HepG2 (cell line): ENCODE data around the gene EIF3A. TPM values are rescaled to one million over a fixed set of nuclear protein-coding genes. Genes with fewer than 3 reads are reported as not detected.

ENCODE experiments used
- ASH2L ChIP-seq: fragments of 300-600, 200-600 bp; sonication (generic); IDR thresholded peaks from 2 replicates; pipeline ENCODE4 v1.7.0; 2017; ENCODE audit warnings: low read depth, mild to moderate bottlenecking, moderate library complexity, mixed read lengths, low read length; ENCODE audit not compliant: insufficient read length
- KDM1A ChIP-seq: IDR thresholded peaks from 2 replicates; pipeline ENCODE4 v1.6.1; 2016; ENCODE audit warnings: missing compliant biosample characterization
- ZBTB7A ChIP-seq: sonication (generic); formaldehyde crosslinking; IDR thresholded peaks from 2 replicates; pipeline ENCODE4 v1.8.0; 2022; ENCODE audit warnings: mild to moderate bottlenecking, missing genetic modification reagents
- ZMYM3 ChIP-seq: sonication (generic); formaldehyde crosslinking; IDR thresholded peaks from 2 replicates; pipeline ENCODE4 v1.5.1; 2020; ENCODE audit warnings: mild to moderate bottlenecking, missing genetic modification reagents
- ZNF780A ChIP-seq: sonication (generic); formaldehyde crosslinking; IDR thresholded peaks from 2 replicates; pipeline ENCODE4 v1.8.0; 2022; ENCODE audit warnings: mild to moderate bottlenecking, missing genetic modification reagents, moderate library complexity
- ZSCAN9 ChIP-seq: IDR thresholded peaks from 2 replicates; pipeline ENCODE4 v1.6.1; 2016; ENCODE audit warnings: borderline replicate concordance
- polyA plus RNA-seq, 8 experiments: library from polyadenylated mRNA; depleted of rRNA in 3 of 8; stranded (reverse) in 7 of 8; unstranded in 1 of 8; fragments of >200 nt; fragmentation: Illumina TruSeq in 4 of 8; extraction: Trizol in 4 of 8; gene quantifications; 2 replicates each; pipeline versions ENCODE4 v1.2.1 to v1.2.3, GENCODE V29; 2011 to 2016; ENCODE audit warnings: low read depth in 4 of 8, missing spikeins in 1 of 8, mixed read lengths in 1 of 8; ENCODE audit not compliant: insufficient read depth in 1 of 8
- total RNA-seq, 5 experiments: library from RNA; depleted of rRNA; stranded (reverse); fragments of >200 nt; fragmentation: Illumina TruSeq; extraction: Trizol; gene quantifications; 2 replicates each; pipeline ENCODE4 v1.2.3, GENCODE V29; 2016; ENCODE audit warnings: low read depth in 1 of 5
- TF ChIP-seq, protein P1 (sequence below): sonication (generic); formaldehyde crosslinking; IDR thresholded peaks from 2 replicates; pipeline ENCODE4 v1.5.0; 2020; ENCODE audit warnings: missing genetic modification reagents
- TF ChIP-seq, protein P2 (sequence below): sonication (generic); formaldehyde crosslinking; IDR thresholded peaks from 2 replicates; pipeline ENCODE4 v1.5.1; 2020; ENCODE audit warnings: mild to moderate bottlenecking, missing genetic modification reagents, moderate library complexity
- TF ChIP-seq, protein P3 (sequence below), 2 experiments: sonication (generic) in 1 of 2; formaldehyde crosslinking in 1 of 2; IDR thresholded peaks; 2 replicates each; pipeline versions ENCODE4 v1.5.1 to v1.6.1; 2011 to 2020; ENCODE audit warnings: borderline replicate concordance in 1 of 2, low read depth in 1 of 2, low read length in 1 of 2, mild to moderate bottlenecking in 1 of 2, missing genetic modification reagents in 1 of 2, moderate library complexity in 1 of 2

EIF3A gene
- total and polyA plus RNA-seq, 2 of the 13 experiments (the other 11 are each of a cell fraction or from before 2014, with no cell fraction given) = 25.6 to 117 TPM

DNA sequence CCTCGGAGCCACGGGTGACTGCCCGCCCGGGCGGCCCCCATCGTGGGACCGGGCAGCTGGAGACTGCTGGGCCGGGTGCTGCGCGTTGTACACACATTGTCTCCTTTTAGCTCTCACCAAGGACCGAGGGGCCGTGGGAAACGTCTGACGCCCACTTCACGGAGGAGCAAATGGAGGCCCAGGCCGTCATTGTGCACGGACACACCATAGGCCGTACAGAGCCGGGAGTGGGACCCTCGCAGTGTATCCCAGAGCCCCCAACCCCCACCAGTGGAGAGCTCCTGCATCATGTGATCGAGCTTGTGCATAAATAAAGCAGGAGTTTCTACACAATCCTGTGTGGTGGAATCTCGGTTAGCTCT lies 24.0 kb upstream of the EIF3A start (continued):
- TF ChIP-seq ZSCAN9 (0 out of 2 replicates have a peak, but pooled peaks have one; percentile 4), KDM1A (CRISPR knock-in tag) (peak; percentile 57; the same call in 1 of the 2 replicates), ZBTB7A (CRISPR knock-in tag) (0 out of 2 replicates have a peak, but pooled peaks have one; percentile 27), ASH2L (peak; percentile 10), ZNF780A (CRISPR knock-in tag) (no peak), ZMYM3 (peak; percentile 40; the same call in 1 of the 2 replicates)
- TF ChIP-seq, protein P1, sequence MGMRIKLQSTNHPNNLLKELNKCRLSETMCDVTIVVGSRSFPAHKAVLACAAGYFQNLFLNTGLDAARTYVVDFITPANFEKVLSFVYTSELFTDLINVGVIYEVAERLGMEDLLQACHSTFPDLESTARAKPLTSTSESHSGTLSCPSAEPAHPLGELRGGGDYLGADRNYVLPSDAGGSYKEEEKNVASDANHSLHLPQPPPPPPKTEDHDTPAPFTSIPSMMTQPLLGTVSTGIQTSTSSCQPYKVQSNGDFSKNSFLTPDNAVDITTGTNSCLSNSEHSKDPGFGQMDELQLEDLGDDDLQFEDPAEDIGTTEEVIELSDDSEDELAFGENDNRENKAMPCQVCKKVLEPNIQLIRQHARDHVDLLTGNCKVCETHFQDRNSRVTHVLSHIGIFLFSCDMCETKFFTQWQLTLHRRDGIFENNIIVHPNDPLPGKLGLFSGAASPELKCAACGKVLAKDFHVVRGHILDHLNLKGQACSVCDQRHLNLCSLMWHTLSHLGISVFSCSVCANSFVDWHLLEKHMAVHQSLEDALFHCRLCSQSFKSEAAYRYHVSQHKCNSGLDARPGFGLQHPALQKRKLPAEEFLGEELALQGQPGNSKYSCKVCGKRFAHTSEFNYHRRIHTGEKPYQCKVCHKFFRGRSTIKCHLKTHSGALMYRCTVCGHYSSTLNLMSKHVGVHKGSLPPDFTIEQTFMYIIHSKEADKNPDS = no peak
- TF ChIP-seq, protein P2, sequence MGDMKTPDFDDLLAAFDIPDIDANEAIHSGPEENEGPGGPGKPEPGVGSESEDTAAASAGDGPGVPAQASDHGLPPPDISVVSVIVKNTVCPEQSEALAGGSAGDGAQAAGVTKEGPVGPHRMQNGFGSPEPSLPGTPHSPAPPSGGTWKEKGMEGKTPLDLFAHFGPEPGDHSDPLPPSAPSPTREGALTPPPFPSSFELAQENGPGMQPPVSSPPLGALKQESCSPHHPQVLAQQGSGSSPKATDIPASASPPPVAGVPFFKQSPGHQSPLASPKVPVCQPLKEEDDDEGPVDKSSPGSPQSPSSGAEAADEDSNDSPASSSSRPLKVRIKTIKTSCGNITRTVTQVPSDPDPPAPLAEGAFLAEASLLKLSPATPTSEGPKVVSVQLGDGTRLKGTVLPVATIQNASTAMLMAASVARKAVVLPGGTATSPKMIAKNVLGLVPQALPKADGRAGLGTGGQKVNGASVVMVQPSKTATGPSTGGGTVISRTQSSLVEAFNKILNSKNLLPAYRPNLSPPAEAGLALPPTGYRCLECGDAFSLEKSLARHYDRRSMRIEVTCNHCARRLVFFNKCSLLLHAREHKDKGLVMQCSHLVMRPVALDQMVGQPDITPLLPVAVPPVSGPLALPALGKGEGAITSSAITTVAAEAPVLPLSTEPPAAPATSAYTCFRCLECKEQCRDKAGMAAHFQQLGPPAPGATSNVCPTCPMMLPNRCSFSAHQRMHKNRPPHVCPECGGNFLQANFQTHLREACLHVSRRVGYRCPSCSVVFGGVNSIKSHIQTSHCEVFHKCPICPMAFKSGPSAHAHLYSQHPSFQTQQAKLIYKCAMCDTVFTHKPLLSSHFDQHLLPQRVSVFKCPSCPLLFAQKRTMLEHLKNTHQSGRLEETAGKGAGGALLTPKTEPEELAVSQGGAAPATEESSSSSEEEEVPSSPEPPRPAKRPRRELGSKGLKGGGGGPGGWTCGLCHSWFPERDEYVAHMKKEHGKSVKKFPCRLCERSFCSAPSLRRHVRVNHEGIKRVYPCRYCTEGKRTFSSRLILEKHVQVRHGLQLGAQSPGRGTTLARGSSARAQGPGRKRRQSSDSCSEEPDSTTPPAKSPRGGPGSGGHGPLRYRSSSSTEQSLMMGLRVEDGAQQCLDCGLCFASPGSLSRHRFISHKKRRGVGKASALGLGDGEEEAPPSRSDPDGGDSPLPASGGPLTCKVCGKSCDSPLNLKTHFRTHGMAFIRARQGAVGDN (CRISPR knock-in tag) = peak; percentile 58
- TF ChIP-seq, protein P3, sequence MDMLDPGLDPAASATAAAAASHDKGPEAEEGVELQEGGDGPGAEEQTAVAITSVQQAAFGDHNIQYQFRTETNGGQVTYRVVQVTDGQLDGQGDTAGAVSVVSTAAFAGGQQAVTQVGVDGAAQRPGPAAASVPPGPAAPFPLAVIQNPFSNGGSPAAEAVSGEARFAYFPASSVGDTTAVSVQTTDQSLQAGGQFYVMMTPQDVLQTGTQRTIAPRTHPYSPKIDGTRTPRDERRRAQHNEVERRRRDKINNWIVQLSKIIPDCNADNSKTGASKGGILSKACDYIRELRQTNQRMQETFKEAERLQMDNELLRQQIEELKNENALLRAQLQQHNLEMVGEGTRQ (IDR thresholded peaks at IDR 0.05; ENCODE audit: low read depth, low read length) = no peak
- TF ChIP-seq, protein P3 (CRISPR knock-in tag; IDR thresholded peaks at IDR 0.05; ENCODE audit: borderline replicate concordance) = peak; percentile 22; the same call in 1 of the 2 replicates
